Naive thymus-derived CD4-positive, alpha-beta T cell (primary cell): Measurements from ENCODE around the gene RAB40C. TPM values are rescaled to one million over a fixed set of nuclear protein-coding genes. Genes with fewer than 3 reads are reported as not detected.

Experiments used
- ATAC-seq: fragments of 150-1000 bp; cut with Tn5 transposase; 2 replicates; pipeline ENCODE4 v1.10.0; 2021; ENCODE audit warnings: mild to moderate bottlenecking, moderate library complexity
- CTCF ChIA-PET: fragments of 350-600 bp; sonication (Branson Sonifier 250); formaldehyde crosslinking; loops from one replicate; lab custom pipeline; 2021; ENCODE audit warnings: antibody characterized with exemption; lab: Charles Lee
- POLR2A ChIA-PET: fragments of 350-600 bp; sonication (Branson Sonifier 250); formaldehyde crosslinking; loops from one replicate; lab custom pipeline; 2021; ENCODE audit warnings: antibody characterized with exemption, inconsistent platforms; lab: Charles Lee
- DNase-seq, 9 donors: peaks; one replicate each; pipeline versions ENCODE4 v3.0.0 to v3.0.0-alpha.2; 2020 to 2022; ENCODE audit warnings: mixed read lengths in 1 of 9
- H3K27ac ChIP-seq: one replicate; pipeline ENCODE4 v1.7.0; 2013; ENCODE audit warnings: mild to moderate bottlenecking, low read depth, low read length, moderate library complexity
- H3K27me3 ChIP-seq, 2 donors: one replicate each; pipeline ENCODE4 v1.7.0; 2013; ENCODE audit warnings: low read length in 2 of 2, mild to moderate bottlenecking in 2 of 2, moderate library complexity in 2 of 2; ENCODE audit not compliant: control insufficient read depth in 2 of 2, insufficient read depth in 2 of 2
- H3K36me3 ChIP-seq, 3 experiments: 1 replicate in 2 of 3; 2 replicates in 1 of 3; pipeline ENCODE4 v1.7.0; 2013; ENCODE audit warnings: low read length in 3 of 3, mild to moderate bottlenecking in 3 of 3, moderate library complexity in 1 of 3; ENCODE audit not compliant: insufficient read depth in 3 of 3, control insufficient read depth in 2 of 3
- H3K4me1 ChIP-seq, 2 donors: one replicate each; pipeline ENCODE4 v1.7.0; 2013; ENCODE audit warnings: low read length in 2 of 2, mild to moderate bottlenecking in 2 of 2, moderate library complexity in 1 of 2; ENCODE audit not compliant: control insufficient read depth in 2 of 2, insufficient read depth in 2 of 2
- H3K4me3 ChIP-seq: 2 replicates; pipeline ENCODE4 v1.7.0; 2013; ENCODE audit warnings: mild to moderate bottlenecking, low read length
- H3K9me3 ChIP-seq, 3 experiments: 1 replicate in 2 of 3; 2 replicates in 1 of 3; pipeline ENCODE4 v1.7.0; 2013; ENCODE audit warnings: low read length in 3 of 3; ENCODE audit not compliant: control insufficient read depth in 2 of 3
- H3K27ac Mint-ChIP-seq, 9 donors: one replicate each; pipeline ENCODE4 v1.8.0; 2020 to 2022; ENCODE audit warnings: mixed read lengths in 9 of 9, mild to moderate bottlenecking in 8 of 9, moderate library complexity in 5 of 9, inconsistent platforms in 2 of 9
- H3K27me3 Mint-ChIP-seq, 5 donors: one replicate each; pipeline ENCODE4 v1.8.0; 2021 to 2022; ENCODE audit warnings: mixed read lengths in 5 of 5, mild to moderate bottlenecking in 1 of 5
- H3K36me3 Mint-ChIP-seq, 5 donors: one replicate each; pipeline ENCODE4 v1.8.0; 2020 to 2022; ENCODE audit warnings: mixed read lengths in 5 of 5, mild to moderate bottlenecking in 3 of 5, inconsistent platforms in 1 of 5
- H3K4me1 Mint-ChIP-seq, 7 donors: one replicate each; pipeline ENCODE4 v1.8.0; 2020 to 2022; ENCODE audit warnings: mixed read lengths in 7 of 7, mild to moderate bottlenecking in 3 of 7, inconsistent platforms in 1 of 7
- H3K4me3 Mint-ChIP-seq, 10 donors: one replicate each; pipeline ENCODE4 v1.8.0; 2020 to 2022; ENCODE audit warnings: mild to moderate bottlenecking in 10 of 10, mixed read lengths in 10 of 10, moderate library complexity in 6 of 10, inconsistent platforms in 2 of 10
- H3K9me3 Mint-ChIP-seq, 11 donors: one replicate each; pipeline ENCODE4 v1.8.0; 2020 to 2022; ENCODE audit warnings: mixed read lengths in 11 of 11, mild to moderate bottlenecking in 4 of 11, inconsistent platforms in 1 of 11, moderate library complexity in 1 of 11
- intact Hi-C, 2 donors: fragments of 100-400 bp; cut with micrococcal nuclease; formaldehyde crosslinking; loops; one replicate each; pipeline ENCODE4 v1.15.1; 2023
- polyA plus RNA-seq, 2 donors: library from polyadenylated mRNA; unstranded; fragments of 300-500 nt; fragmentation: Illumina TruSeq; gene quantifications; one replicate each; pipeline ENCODE4 v1.2.3, GENCODE V29; 2021
- total RNA-seq, 6 experiments: library from RNA in 5 of 6; stranded (reverse) in 5 of 6; gene quantifications; 1 replicate in 5 of 6; 2 replicates in 1 of 6; pipeline ENCODE4 v1.2.3 and lab custom pipeline; 2021 to 2026

RAB40C gene
- total and polyA plus RNA-seq, 7 experiments from 2014 or later: 7.9 to 23.2 (median 17.5) TPM

DNA sequence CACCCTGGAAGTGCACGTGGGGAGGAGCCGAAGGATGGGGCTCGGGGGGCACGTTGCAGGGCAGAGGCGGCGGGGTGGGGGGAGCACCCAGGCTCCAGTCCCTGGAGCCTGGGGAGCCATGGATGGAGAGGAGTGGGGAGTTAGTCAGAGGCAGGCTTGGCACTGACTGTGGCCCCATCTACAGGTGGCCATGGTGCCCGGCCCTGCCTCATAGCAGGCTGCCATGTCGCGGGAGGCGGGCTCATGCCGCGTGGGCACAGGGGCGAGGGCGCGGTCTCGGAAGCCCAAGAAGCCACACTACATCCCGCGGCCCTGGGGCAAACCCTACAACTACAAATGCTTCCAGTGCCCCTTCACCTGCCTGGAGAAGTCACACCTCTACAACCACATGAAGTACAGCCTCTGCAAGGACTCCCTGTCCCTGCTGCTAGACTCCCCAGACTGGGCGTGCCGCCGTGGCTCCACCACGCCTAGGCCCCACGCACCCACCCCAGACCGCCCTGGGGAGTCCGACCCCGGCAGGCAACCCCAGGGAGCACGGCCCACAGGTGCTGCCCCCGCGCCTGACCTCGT lies 26.7 kb upstream of the RAB40C start:
- H3K4me3 ChIP-seq: no peak overlapping the region
- POLR2A ChIA-PET: no interaction called here
- Mint-ChIP-seq H3K36me3 (no peaks in the 10 kb centered on the region), H3K27me3 (peaks cover 4 to 18% (median 9%) of the 10 kb centered on the region in 5 donors), H3K9me3 (peaks cover 0 to 3% (median 0%) of the 10 kb centered on the region in 11 donors), H3K4me1 (peaks cover 0 to 21% (median 9%) of the 10 kb centered on the region in 7 donors), H3K4me3 (no peak overlapping the region), H3K27ac (no peak overlapping the region)
- no peak for ATAC-seq
- CTCF ChIA-PET: no interaction called here
- intact Hi-C loops: no loop called here
- no peak overlapping the region for H3K27ac ChIP-seq
- no peak for DNase-seq
- H3K36me3 ChIP-seq: no peaks in the 10 kb centered on the region
- no peaks in the 10 kb centered on the region for H3K27me3 ChIP-seq
- no peaks in the 10 kb centered on the region for H3K9me3 ChIP-seq
- peaks cover 5 to 20% of the 10 kb centered on the region in 2 donors for H3K4me1 ChIP-seq

DNA sequence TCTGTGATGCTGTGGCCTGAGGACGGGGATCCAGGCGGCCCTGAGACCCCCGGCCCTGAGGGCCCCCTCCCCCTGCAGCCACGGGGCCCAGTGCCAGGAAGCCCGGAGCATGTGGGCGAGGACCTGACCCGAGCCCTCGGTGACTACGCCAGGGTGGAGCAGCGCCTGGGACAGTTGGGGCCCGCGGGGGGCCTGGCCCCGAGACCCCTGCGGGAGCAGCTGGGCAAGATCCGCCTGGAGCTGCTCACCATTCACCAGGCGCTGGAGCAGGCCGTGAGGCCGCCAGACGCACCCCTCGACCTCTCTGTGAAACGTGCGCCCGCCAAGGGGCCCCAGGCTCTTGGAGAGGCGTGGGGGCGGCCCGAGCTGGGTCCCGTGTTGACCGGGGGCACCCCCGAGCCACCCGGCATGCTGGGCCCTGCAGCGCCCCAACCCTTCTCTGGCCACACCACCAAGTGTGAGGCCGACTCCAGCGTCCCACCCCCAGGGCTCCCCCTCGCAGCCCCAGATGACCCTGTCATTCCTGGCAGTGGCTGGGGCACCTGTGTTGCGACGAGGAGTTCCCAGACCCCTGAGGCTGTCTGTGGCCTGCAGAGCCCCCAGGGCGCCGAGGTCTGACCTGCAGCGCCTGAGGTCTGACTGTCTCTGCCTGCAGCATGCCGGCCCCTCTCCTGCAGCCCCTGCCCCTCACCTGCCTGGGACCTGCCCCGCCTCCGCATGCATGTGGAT lies 25.0 kb upstream of the RAB40C start:
- no peaks in the 10 kb centered on the region for H3K9me3 ChIP-seq
- peaks cover 13 to 32% of the 10 kb centered on the region in 2 donors for H3K4me1 ChIP-seq

GRCh38 chr16:565419-566330 lies 24.2 kb upstream of the RAB40C start:
- DNase-seq: no peak
- Mint-ChIP-seq H3K4me3 (peak overlapping the region in 1 of 10 donors; percentile 86), H3K9me3 (peaks cover 0 to 3% (median 0%) of the 10 kb centered on the region in 11 donors), H3K27ac (peak overlapping the region in 2 of 9 donors; percentile 33 to 87), H3K27me3 (peaks cover 0 to 9% (median 7%) of the 10 kb centered on the region in 5 donors), H3K4me1 (peaks cover 0 to 32% (median 18%) of the 10 kb centered on the region in 7 donors), H3K36me3 (no peaks in the 10 kb centered on the region)
- no peak for ATAC-seq
- Histone ChIP-seq H3K36me3 (no peaks in the 10 kb centered on the region), H3K4me3 (no peak overlapping the region), H3K9me3 (no peaks in the 10 kb centered on the region), H3K27ac (peak overlapping the region; percentile 73), H3K4me1 (peaks cover 13 to 32% of the 10 kb centered on the region in 2 donors), H3K27me3 (no peaks in the 10 kb centered on the region)
- intact Hi-C loops: loop anchor here (5.0 kb wide), 2 partner anchors 72 to 163 kb away; partner anchors contain the start of genes DECR2 (in 1 of the 2) and METTL26 (in 1 of the 2)
- ChIA-PET POLR2A (interaction anchor here (1.0 to 3.8 kb wide), 2 partner anchors 22 to 39 kb away, joined by 3 to 19 read pairs; no protein-coding TSS in a partner anchor), CTCF (no interaction called here)

More for the DNA sequence above, 25.0 kb upstream of the RAB40C start:
- H3K27me3 Mint-ChIP-seq: peaks cover 0 to 9% (median 7%) of the 10 kb centered on the region in 5 donors
- peaks cover 0 to 3% (median 0%) of the 10 kb centered on the region in 11 donors for H3K9me3 Mint-ChIP-seq
- H3K36me3 ChIP-seq: no peaks in the 10 kb centered on the region
- DNase-seq: no peak
- peaks cover 0 to 29% (median 16%) of the 10 kb centered on the region in 7 donors for H3K4me1 Mint-ChIP-seq
- no peak for ATAC-seq
- POLR2A ChIA-PET: no interaction called here
- H3K27ac ChIP-seq: no peak overlapping the region
- no peak overlapping the region for H3K27ac Mint-ChIP-seq
- H3K36me3 Mint-ChIP-seq: no peaks in the 10 kb centered on the region
- H3K27me3 ChIP-seq: no peaks in the 10 kb centered on the region
- H3K4me3 ChIP-seq: no peak overlapping the region
- intact Hi-C loops: loop anchor here (5.0 kb wide), 2 partner anchors 72 to 163 kb away; partner anchors contain the start of genes DECR2 (in 1 of the 2) and METTL26 (in 1 of the 2)
- CTCF ChIA-PET: no interaction called here
- no peak overlapping the region for H3K4me3 Mint-ChIP-seq

GRCh38 chr16:566475-567372 lies 23.1 kb upstream of the RAB40C start, which contains the start of gene NHLRC4:
Gene NHLRC4 (plus strand): TSS chr16:567005. CDS start chr16:568048, 1,043 bp downstream.
- Histone ChIP-seq H3K27ac (peak within 1 kb of the TSS; percentile 73), H3K4me1 (peaks cover 13 to 32% of the 10 kb centered on the region in 2 donors), H3K27me3 (no peaks in the 10 kb centered on the region), H3K36me3 (no peaks in the 10 kb centered on the region), H3K9me3 (no peaks in the 10 kb centered on the region), H3K4me3 (peak within 1 kb of the TSS; percentile 53)
- POLR2A ChIA-PET: interaction anchor here (0.9 to 3.8 kb wide), 4 partner anchors 21 to 117 kb away, joined by 3 to 19 read pairs (median 4); partner anchors contain the start of gene METTL26
- DNase-seq (peak in 8 of 9 donors; percentile 19 to 64 (median 52)), ATAC-seq (peak; percentile 47)
- Mint-ChIP-seq H3K27me3 (peaks cover 0 to 8% (median 7%) of the 10 kb centered on the region in 5 donors), H3K9me3 (peaks cover 0 to 8% (median 0%) of the 10 kb centered on the region in 11 donors), H3K36me3 (no peaks in the 10 kb centered on the region), H3K4me3 (peak within 1 kb of the TSS; percentile 68 to 86 (median 76)), H3K27ac (peak within 1 kb of the TSS; percentile 54 to 89 (median 83)), H3K4me1 (peaks cover 10 to 42% (median 28%) of the 10 kb centered on the region in 7 donors)
- CTCF ChIA-PET: interaction anchor here (0.6 to 0.7 kb wide), 2 partner anchors 391 to 960 kb away, joined by 3 read pairs; no protein-coding TSS in a partner anchor
- intact Hi-C loops: loop anchor here (5.0 kb wide), 2 partner anchors 71 to 164 kb away; partner anchors contain the start of genes DECR2 (in 1 of the 2) and METTL26 (in 1 of the 2)

- no peak for ATAC-seq
- peak overlapping the region; percentile 53 for H3K4me3 ChIP-seq
- peaks cover 13 to 32% of the 10 kb centered on the region in 2 donors for H3K4me1 ChIP-seq
- H3K27ac ChIP-seq: peak overlapping the region; percentile 73
- H3K27me3 Mint-ChIP-seq: peaks cover 0 to 3% (median 1%) of the 10 kb centered on the region in 5 donors
- H3K36me3 Mint-ChIP-seq: no peaks in the 10 kb centered on the region
- CTCF ChIA-PET: interaction anchor here (0.6 to 0.7 kb wide), 2 partner anchors 392 to 959 kb away, joined by 3 read pairs; no protein-coding TSS in a partner anchor
- H3K4me1 Mint-ChIP-seq: peaks cover 15 to 40% (median 28%) of the 10 kb centered on the region in 7 donors
- intact Hi-C loops: loop anchor here (2.0 to 5.0 kb wide), 3 partner anchors 39 to 165 kb away; partner anchors contain the start of genes DECR2 (in 1 of the 2) and METTL26 (in 1 of the 2)
- peak overlapping the region; percentile 68 to 86 (median 76) for H3K4me3 Mint-ChIP-seq
- peak overlapping the region; percentile 54 to 89 (median 81) for H3K27ac Mint-ChIP-seq
- H3K36me3 ChIP-seq: peaks cover 0 to 4% (median 0%) of the 10 kb centered on the region in 3 experiments
- H3K9me3 ChIP-seq: no peaks in the 10 kb centered on the region
- peaks cover 0 to 4% (median 0%) of the 10 kb centered on the region in 11 donors for H3K9me3 Mint-ChIP-seq
- POLR2A ChIA-PET: interaction anchor here (0.9 to 3.8 kb wide), 4 partner anchors 20 to 118 kb away, joined by 3 to 19 read pairs (median 4); partner anchors contain the start of gene METTL26
- DNase-seq: no peak
- no peaks in the 10 kb centered on the region for H3K27me3 ChIP-seq
Observed at GRCh38 chr16:567373-568256, 22.3 kb upstream of the RAB40C start.
